Activated effector memory CD4-positive, alpha-beta T cell treated with anti-CD3 and anti-CD28 coated beads, Interleukin-2, amount 50 U/mL, for 16 hours (primary cell): ENCODE measurements around the gene SMAD6.
A peak's percentile ranks its signal among the peaks of the same experiment; 100 is the strongest.
"Not testable (repeated sequence)": the region's sequence is repeated elsewhere in the genome, so short reads cannot be mapped to it uniquely, and the experiment has no call there.

Experiments
- DNase-seq: peaks from one replicate; pipeline ENCODE4 v3.0.0-alpha.2; 2020

Gene SMAD6

DNA sequence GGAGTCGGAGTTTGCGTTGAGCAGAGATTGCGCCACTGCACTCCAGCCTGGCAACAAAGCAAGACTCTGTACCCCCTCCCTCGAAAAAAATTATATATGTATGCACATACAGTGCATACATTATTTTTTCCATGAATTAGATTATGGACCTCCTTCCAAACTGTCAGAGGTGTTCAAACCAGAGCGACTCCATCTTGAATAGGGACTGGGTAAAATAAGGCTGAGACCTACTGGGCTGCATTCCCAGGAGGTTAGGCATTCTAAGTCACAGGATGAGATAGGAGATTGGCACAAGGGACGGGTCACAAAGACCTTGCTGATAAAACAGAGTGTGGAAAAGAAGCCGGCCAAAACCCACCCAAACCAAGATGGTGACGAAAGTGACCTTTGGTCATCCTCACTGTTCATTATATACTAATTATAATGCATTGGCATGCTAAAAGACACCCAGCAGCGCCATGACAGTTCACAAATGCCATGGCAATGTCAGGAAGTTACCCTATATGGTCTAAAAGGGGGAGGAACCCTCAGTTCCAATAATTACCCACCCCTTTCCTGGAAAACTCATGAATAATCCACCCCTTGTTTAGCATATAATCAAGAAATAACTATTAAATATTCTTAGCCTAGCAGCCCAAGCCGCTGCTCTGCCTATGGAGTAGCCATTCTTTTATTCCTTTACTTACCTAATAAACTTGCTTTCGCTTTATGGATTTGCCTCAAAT, 126.9 kb downstream of the SMAD6 start:
- not testable (repeated sequence) for DNase-seq

DNA sequence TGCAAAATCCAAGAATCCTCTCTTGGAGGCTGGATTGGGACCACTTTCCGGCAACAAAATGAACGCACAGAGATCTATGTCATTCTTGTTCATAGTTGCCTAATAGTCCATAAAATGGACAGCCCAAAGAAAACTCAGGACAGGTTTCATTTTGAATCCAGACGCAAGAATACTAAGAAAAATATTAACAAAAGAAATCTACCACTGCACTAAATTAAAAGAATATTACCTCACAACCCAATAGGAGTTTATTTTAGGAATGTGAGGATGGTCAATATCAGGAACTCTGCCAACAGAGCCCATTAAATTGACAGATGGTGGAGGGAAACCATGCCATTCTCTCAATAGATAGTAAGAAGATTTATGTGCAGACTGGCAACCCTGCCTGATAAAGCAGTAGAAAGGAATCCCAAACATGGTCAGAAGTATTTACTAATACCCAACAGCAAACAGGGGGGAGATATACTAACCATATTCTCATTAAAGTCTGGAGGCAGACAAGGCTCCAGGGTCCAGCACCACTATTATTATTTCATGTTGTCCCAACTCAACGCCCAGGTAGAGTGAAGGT, 127.6 kb downstream of the SMAD6 start:
- DNase-seq: no peak

DNA sequence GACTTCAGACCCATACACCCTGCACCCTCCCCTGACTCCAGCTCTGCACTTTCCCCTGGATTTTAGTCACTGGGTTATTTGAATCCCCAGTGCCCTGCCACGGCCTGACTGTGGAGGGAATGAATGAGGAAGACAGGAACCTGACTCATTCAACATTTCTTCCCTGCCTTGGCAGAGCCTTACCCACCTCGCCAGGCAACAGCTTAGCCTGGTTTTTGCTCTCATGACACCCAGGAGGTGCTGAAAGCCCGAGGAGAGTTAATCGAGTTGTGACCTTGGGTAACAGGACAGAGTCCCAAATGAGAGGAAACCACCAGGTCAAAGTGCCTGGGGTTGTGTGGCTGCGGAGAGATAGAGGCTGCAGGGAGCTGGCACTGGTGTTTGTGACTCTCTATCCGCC, 128.3 kb downstream of the SMAD6 start:
- peak; percentile 27 for DNase-seq

DNA sequence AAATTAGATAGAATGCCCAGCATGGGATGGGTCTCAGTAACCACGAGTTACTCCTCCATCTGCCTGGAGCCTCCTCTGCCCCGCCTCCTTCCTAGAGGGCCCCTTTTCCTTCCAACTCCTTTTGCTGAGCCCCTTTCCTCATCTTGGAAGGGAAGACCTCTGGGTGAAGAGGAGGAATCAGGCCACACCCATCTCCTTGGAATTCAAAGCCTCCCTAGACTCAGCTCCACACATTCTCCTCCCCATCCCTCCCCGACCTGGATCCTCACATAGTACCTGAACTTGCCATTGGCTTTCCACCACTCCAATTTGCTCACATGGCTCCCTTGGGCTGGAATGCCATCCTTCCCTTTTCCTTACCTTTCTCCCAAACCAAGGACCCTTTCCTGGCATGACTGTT, 128.8 kb downstream of the SMAD6 start:
- DNase-seq: peak; percentile 16

DNA sequence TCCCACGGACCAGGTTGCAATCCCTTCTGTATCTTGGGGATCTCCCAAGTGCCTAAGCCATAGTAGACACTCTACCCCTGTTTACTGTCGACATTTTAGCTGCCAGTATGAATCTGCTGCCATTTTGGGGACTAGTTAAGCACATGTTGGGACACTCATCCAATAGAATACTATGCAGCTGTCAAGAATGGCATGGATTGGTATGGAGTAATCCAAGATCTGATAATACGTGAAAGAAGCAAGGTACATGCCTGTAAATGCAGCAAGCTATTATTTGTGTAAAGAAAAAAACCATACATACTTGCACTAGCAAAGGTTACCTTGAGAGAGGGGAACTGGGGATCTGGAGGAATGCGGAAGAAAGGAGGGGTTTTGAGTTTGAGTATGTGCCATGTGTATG, 129.3 kb downstream of the SMAD6 start:
- DNase-seq: no peak

DNA sequence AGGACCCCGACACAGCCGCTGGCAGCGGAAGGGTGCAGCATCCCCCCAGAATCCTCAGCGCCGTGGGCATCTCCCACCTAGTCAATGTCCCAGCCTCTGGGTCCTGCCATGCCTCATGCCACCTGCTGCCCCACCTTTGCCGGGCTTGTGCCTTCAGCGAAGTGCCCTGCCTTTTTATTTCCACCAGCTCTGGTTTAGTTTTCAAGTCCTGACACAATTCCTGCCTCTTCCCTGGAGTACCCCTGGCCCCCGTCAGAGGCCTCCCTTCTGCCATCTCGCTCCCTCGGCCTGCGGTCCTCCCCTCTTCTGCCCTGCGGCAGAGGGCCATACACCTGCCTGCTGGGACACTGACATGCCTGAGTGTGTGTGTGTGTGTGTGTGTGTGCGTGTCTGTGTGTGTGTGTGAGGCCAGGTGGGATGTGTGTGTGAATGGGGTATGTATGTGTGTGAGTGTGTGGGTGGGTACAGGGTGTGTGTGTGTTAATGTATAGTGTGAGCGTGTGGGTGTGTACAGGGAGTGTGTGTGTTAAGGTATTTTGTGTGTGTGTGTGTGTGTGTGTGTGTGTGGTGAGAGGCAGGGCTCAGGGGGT, 129.9 kb downstream of the SMAD6 start:
- peak; percentile 41 for DNase-seq
